ENCODE results near the gene PTCD2. TPM values are rescaled to one million over a fixed set of nuclear protein-coding genes. Genes with fewer than 3 reads are reported as not detected.

PTCD2 gene
- total RNA-seq, 2 donors from 2014 or later: 5.1 to 9.2 TPM

- Histone ChIP-seq H3K27ac (no peak overlapping the region), H3K4me3 (no peak overlapping the region), H3K36me3 (no peaks in the 10 kb centered on the region), H3K4me1 (peaks cover 0 to 8% of the 10 kb centered on the region in 2 donors), H3K27me3 (no peaks in the 10 kb centered on the region), H3K9me3 (no peaks in the 10 kb centered on the region)
- TF ChIP-seq, protein P1, sequence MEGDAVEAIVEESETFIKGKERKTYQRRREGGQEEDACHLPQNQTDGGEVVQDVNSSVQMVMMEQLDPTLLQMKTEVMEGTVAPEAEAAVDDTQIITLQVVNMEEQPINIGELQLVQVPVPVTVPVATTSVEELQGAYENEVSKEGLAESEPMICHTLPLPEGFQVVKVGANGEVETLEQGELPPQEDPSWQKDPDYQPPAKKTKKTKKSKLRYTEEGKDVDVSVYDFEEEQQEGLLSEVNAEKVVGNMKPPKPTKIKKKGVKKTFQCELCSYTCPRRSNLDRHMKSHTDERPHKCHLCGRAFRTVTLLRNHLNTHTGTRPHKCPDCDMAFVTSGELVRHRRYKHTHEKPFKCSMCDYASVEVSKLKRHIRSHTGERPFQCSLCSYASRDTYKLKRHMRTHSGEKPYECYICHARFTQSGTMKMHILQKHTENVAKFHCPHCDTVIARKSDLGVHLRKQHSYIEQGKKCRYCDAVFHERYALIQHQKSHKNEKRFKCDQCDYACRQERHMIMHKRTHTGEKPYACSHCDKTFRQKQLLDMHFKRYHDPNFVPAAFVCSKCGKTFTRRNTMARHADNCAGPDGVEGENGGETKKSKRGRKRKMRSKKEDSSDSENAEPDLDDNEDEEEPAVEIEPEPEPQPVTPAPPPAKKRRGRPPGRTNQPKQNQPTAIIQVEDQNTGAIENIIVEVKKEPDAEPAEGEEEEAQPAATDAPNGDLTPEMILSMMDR (IDR thresholded peaks at IDR 0.05): no peak
- DNase-seq (ENCODE audit: low spot score): no peak
These were observed 52.2 kb downstream of the PTCD2 start for GRCh38 chr5:72372331-72372730.

GRCh38 chr5:72372923-72373322 is 52.8 kb downstream of the PTCD2 start:
- DNase-seq (ENCODE audit: low spot score): no peak
- Histone ChIP-seq H3K27me3 (no peaks in the 10 kb centered on the region), H3K36me3 (no peaks in the 10 kb centered on the region), H3K4me1 (peaks cover 0 to 13% of the 10 kb centered on the region in 2 donors), H3K9me3 (no peaks in the 10 kb centered on the region), H3K27ac (no peak overlapping the region), H3K4me3 (no peak overlapping the region)
- TF ChIP-seq, protein P1 (IDR thresholded peaks at IDR 0.05): no peak

GRCh38 chr5:72374844-72375243 is 54.7 kb downstream of the PTCD2 start:
- H3K4me1 ChIP-seq: peaks cover 0 to 23% of the 10 kb centered on the region in 2 donors
- H3K27ac ChIP-seq: no peak overlapping the region
- H3K27me3 ChIP-seq: no peaks in the 10 kb centered on the region
- no peaks in the 10 kb centered on the region for H3K9me3 ChIP-seq
- no peaks in the 10 kb centered on the region for H3K36me3 ChIP-seq
- H3K4me3 ChIP-seq: no peak overlapping the region
- DNase-seq (ENCODE audit: low spot score): no peak
- TF ChIP-seq, protein P1 (IDR thresholded peaks at IDR 0.05): no peak

- TF ChIP-seq, protein P1 (IDR thresholded peaks at IDR 0.05): no peak
- Histone ChIP-seq H3K4me3 (no peak overlapping the region), H3K4me1 (peaks cover 0 to 23% of the 10 kb centered on the region in 2 donors), H3K27ac (no peak overlapping the region), H3K36me3 (no peaks in the 10 kb centered on the region), H3K27me3 (no peaks in the 10 kb centered on the region), H3K9me3 (no peaks in the 10 kb centered on the region)
- no peak for DNase-seq (ENCODE audit: low spot score)
These were observed 56.2 kb downstream of the PTCD2 start for GRCh38 chr5:72376381-72376780.

GRCh38 chr5:72377910-72378638 is 57.9 kb downstream of the PTCD2 start:
- peak; percentile 82 for DNase-seq (ENCODE audit: low spot score)
- H3K36me3 ChIP-seq: no peaks in the 10 kb centered on the region
- peaks cover 0 to 23% of the 10 kb centered on the region in 2 donors for H3K4me1 ChIP-seq
- TF ChIP-seq, protein P1 (IDR thresholded peaks at IDR 0.05): no peak
- no peak overlapping the region for H3K4me3 ChIP-seq
- H3K27ac ChIP-seq: peak overlapping the region in 1 of 2 donors; percentile 55
- H3K9me3 ChIP-seq: no peaks in the 10 kb centered on the region
- no peaks in the 10 kb centered on the region for H3K27me3 ChIP-seq

All from right atrium auricular region (tissue), 2 donors.